CD4-positive, alpha-beta memory T cell (primary cell): Measurements from ENCODE around the gene NOC3L. TPM values are rescaled to one million over a fixed set of nuclear protein-coding genes. Genes with fewer than 3 reads are reported as not detected.

ENCODE experiments used
- CTCF ChIA-PET: fragments of 350-600 bp; sonication (Branson Sonifier 250); formaldehyde crosslinking; loops from one replicate; lab custom pipeline; 2021; ENCODE audit warnings: inconsistent platforms; ENCODE audit not compliant: partially characterized antibody; lab: Charles Lee
- POLR2A ChIA-PET: fragments of 350-600 bp; sonication (Branson Sonifier 250); formaldehyde crosslinking; loops from one replicate; lab custom pipeline; 2021; ENCODE audit not compliant: partially characterized antibody; lab: Charles Lee
- DNase-seq, 5 donors: peaks; one replicate each; pipeline versions ENCODE4 v3.0.0 to v3.0.0-alpha.2; 2020 to 2022; ENCODE audit warnings: mixed read lengths in 1 of 5
- H3K27ac ChIP-seq: one replicate; pipeline ENCODE4 v1.7.0; 2013; ENCODE audit warnings: low read depth, low read length
- H3K27me3 ChIP-seq: 2 replicates; pipeline ENCODE4 v1.7.0; 2013; ENCODE audit warnings: mild to moderate bottlenecking, low read length, moderate library complexity; ENCODE audit not compliant: insufficient read depth
- H3K36me3 ChIP-seq: 2 replicates; pipeline ENCODE4 v1.7.0; 2013; ENCODE audit warnings: mild to moderate bottlenecking, low read length, moderate library complexity; ENCODE audit not compliant: insufficient read depth
- H3K4me1 ChIP-seq: 2 replicates; pipeline ENCODE4 v1.7.0; 2013; ENCODE audit warnings: mild to moderate bottlenecking, low read length, moderate library complexity; ENCODE audit not compliant: insufficient read depth
- H3K4me3 ChIP-seq, 2 donors: one replicate each; pipeline ENCODE4 v1.7.0; 2013; ENCODE audit warnings: low read length in 2 of 2, mild to moderate bottlenecking in 1 of 2
- H3K9me3 ChIP-seq, 2 donors: one replicate each; pipeline ENCODE4 v1.7.0; 2013; ENCODE audit warnings: low read length in 2 of 2, control low read depth in 1 of 2; ENCODE audit not compliant: control insufficient read depth in 1 of 2
- H3K27ac Mint-ChIP-seq, 7 donors: one replicate each; pipeline ENCODE4 v1.8.0; 2020 to 2021; ENCODE audit warnings: mixed read lengths in 7 of 7, mild to moderate bottlenecking in 6 of 7, inconsistent platforms in 3 of 7, moderate library complexity in 3 of 7
- H3K27me3 Mint-ChIP-seq, 2 donors: one replicate each; pipeline ENCODE4 v1.8.0; 2020 to 2021; ENCODE audit warnings: mixed read lengths in 2 of 2
- H3K36me3 Mint-ChIP-seq, 2 donors: one replicate each; pipeline ENCODE4 v1.8.0; 2020 to 2021; ENCODE audit warnings: mixed read lengths in 2 of 2, inconsistent platforms in 1 of 2, mild to moderate bottlenecking in 1 of 2
- H3K4me1 Mint-ChIP-seq, 4 donors: one replicate each; pipeline ENCODE4 v1.8.0; 2020 to 2021; ENCODE audit warnings: mixed read lengths in 4 of 4, mild to moderate bottlenecking in 1 of 4
- H3K4me3 Mint-ChIP-seq, 8 donors: one replicate each; pipeline ENCODE4 v1.8.0; 2020 to 2021; ENCODE audit warnings: mixed read lengths in 8 of 8, mild to moderate bottlenecking in 7 of 8, moderate library complexity in 6 of 8, inconsistent platforms in 3 of 8
- H3K9me3 Mint-ChIP-seq, 8 donors: one replicate each; pipeline ENCODE4 v1.8.0; 2020 to 2021; ENCODE audit warnings: mixed read lengths in 8 of 8, mild to moderate bottlenecking in 5 of 8, inconsistent platforms in 3 of 8, moderate library complexity in 1 of 8
- intact Hi-C: fragments of 100-400 bp; cut with micrococcal nuclease; formaldehyde crosslinking; loops from one replicate; pipeline ENCODE4 v1.15.1; 2023
- polyA plus RNA-seq, 2 donors: library from polyadenylated mRNA; unstranded; fragments of 300-500 nt; fragmentation: Illumina TruSeq; gene quantifications; one replicate each; pipeline ENCODE4 v1.2.3, GENCODE V29; 2021
- total RNA-seq, 2 experiments: library from RNA; stranded (reverse); gene quantifications; one replicate each; pipeline ENCODE4 v1.2.3, GENCODE V29; 2021

NOC3L gene
- 10 to 100 TPM; 21.8 to 22.5 TPM for total RNA-seq
- 10 to 100 TPM in 1 of 2 donors, 1 to 10 TPM in 1; 6.2 to 15.8 TPM for polyA plus RNA-seq

DNA sequence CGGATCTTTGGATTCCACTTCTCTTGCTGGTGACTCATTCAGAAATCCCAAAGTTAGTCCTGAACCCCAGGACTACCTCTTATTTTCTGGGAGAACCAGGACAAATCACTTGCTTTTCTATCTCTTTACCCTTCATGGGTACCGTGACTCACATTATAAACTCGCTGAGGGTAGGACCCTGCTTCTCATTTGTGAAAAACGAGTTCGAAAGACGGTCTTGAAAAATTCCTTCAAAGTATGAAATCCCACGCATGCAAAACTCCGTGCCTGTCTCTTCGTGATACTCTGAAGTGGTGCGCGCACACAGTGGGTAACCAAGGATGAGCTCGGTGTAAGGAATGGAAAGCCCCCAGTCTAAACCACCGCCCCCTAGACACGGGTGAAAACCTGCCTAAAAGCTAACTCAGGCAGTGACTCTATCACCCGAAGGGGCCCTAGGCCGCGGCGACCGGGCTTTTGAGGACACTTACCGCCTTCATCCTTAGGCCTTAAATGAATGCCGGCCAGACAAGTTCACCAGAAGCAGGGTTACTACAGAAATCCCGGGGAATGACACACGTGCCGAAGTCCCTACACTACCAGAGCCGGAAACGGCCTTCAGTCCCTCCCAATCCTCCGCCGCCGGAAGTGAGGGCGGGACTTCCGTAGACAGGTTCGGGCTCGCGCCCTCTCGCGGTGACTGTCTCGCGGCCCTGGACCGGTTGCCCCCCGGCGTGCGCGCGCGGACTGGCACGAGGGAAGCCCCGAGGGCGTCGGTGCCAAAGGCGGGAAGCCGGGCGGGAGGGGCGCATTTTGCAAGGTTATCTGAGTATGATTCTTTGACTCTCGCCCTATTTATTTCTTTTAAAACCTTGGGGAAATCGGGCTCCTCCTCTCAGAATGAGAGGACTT, at the start of gene NOC3L:
Gene NOC3L (minus strand): TSS at position 580 of the 891 bp plus-strand sequence. CDS start 101 bp downstream, at position 479.
- POLR2A ChIA-PET: interaction anchor here (0.9 to 1.2 kb wide), 2 partner anchors 456 to 660 kb away, joined by 3 read pairs; no protein-coding TSS in a partner anchor

GRCh38 chr10:94412449-94412848, 49.7 kb upstream of the NOC3L start:
- H3K36me3 ChIP-seq: no peaks in the 10 kb centered on the region
- H3K27ac Mint-ChIP-seq: no peak overlapping the region
- H3K4me1 Mint-ChIP-seq: no peaks in the 10 kb centered on the region
- CTCF ChIA-PET: interaction anchor here (1.0 kb wide), 1 partner anchor 32 kb away, joined by 3 read pairs; no protein-coding TSS in a partner anchor
- DNase-seq: no peak
- H3K4me3 ChIP-seq: no peak overlapping the region
- no peak overlapping the region for H3K4me3 Mint-ChIP-seq
- H3K9me3 Mint-ChIP-seq: peaks cover 0 to 2% (median 0%) of the 10 kb centered on the region in 8 donors
- no peak overlapping the region for H3K27ac ChIP-seq
- H3K4me1 ChIP-seq: no peaks in the 10 kb centered on the region
- H3K27me3 Mint-ChIP-seq: peaks cover 15 to 35% of the 10 kb centered on the region in 2 donors
- POLR2A ChIA-PET: no interaction called here
- intact Hi-C loops: no loop called here
- no peaks in the 10 kb centered on the region for H3K9me3 ChIP-seq
- no peaks in the 10 kb centered on the region for H3K36me3 Mint-ChIP-seq
- H3K27me3 ChIP-seq: no peaks in the 10 kb centered on the region

More for the DNA sequence above, at the start of gene NOC3L:
- CTCF ChIA-PET: interaction anchor here (0.8 to 2.7 kb wide), 7 partner anchors 9 to 182 kb away, joined by 3 to 13 read pairs (median 4); no protein-coding TSS in a partner anchor
- DNase-seq: peak; percentile 91 to 93 (median 92)
- Histone ChIP-seq H3K27ac (peak within 1 kb of the TSS; percentile 86), H3K27me3 (no peaks in the 10 kb centered on the region), H3K4me1 (peaks cover 26% of the 10 kb centered on the region), H3K36me3 (peaks cover 4% of the 10 kb centered on the region), H3K4me3 (peak within 1 kb of the TSS; percentile 64 to 82), H3K9me3 (no peaks in the 10 kb centered on the region)
- peaks cover 28 to 32% of the 10 kb centered on the region in 2 donors for H3K36me3 Mint-ChIP-seq
- no peaks in the 10 kb centered on the region for H3K9me3 Mint-ChIP-seq
- intact Hi-C loops: loop anchor here (2.0 to 10.0 kb wide), 4 partner anchors 42 to 1518 kb away; partner anchors contain the start of genes EXOC6 and FRA10AC1
- peaks cover 25 to 43% (median 34%) of the 10 kb centered on the region in 4 donors for H3K4me1 Mint-ChIP-seq
- peak within 1 kb of the TSS; percentile 94 to 97 (median 96) for H3K4me3 Mint-ChIP-seq
- peaks cover 5 to 9% of the 10 kb centered on the region in 2 donors for H3K27me3 Mint-ChIP-seq
- H3K27ac Mint-ChIP-seq: peak within 1 kb of the TSS; percentile 93 to 99 (median 97)

- intact Hi-C loops: no loop called here
- H3K36me3 ChIP-seq: no peaks in the 10 kb centered on the region
- H3K4me3 ChIP-seq: no peak overlapping the region
- Mint-ChIP-seq H3K27ac (no peak overlapping the region), H3K36me3 (no peaks in the 10 kb centered on the region), H3K4me3 (no peak overlapping the region), H3K9me3 (peaks cover 0 to 2% (median 0%) of the 10 kb centered on the region in 8 donors), H3K4me1 (no peaks in the 10 kb centered on the region), H3K27me3 (peaks cover 14 to 46% of the 10 kb centered on the region in 2 donors)
- no peaks in the 10 kb centered on the region for H3K4me1 ChIP-seq
- peaks cover 6% of the 10 kb centered on the region for H3K27me3 ChIP-seq
- ChIA-PET POLR2A (no interaction called here), CTCF (no interaction called here)
- H3K9me3 ChIP-seq: no peaks in the 10 kb centered on the region
- H3K27ac ChIP-seq: no peak overlapping the region
- no peak for DNase-seq
Observed at GRCh38 chr10:94411304-94411703, 48.6 kb upstream of the NOC3L start.

DNA sequence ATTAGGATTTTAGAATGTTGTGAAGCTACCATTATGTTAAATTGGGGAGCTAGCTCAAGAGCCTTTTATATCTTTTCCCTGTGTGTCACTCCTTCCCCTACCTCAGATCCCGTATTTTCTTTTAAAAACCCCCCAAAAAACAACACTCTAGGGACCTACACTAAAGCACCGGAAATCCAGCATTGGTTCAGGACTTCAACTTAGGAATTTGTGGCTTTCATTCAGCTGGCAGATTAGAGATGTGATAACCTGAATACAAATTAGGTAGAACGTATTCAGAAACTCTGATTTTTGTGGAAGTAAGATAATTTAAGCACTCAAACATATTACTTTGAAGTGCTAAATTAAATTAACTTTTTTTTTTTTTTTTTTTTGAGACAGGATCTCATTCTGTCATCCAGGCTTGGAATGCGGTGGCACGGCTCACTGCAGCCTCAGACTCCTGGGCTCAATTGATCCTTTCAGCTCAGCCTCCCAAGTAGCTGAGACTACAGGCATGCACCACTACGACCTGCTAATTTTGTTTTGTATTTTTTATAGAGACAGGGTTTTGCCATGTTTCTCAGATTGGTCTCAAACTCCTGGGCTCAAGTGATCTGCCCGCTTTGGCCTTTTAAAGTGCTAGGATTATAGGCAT, 46.4 kb upstream of the NOC3L start:
- CTCF ChIA-PET: no interaction called here
- no peak overlapping the region for H3K27ac Mint-ChIP-seq
- intact Hi-C loops: no loop called here

GRCh38 chr10:94407668-94408067, 44.9 kb upstream of the NOC3L start:
- Mint-ChIP-seq H3K4me3 (no peak overlapping the region), H3K4me1 (peaks cover 4 to 7% (median 6%) of the 10 kb centered on the region in 4 donors), H3K27ac (no peak overlapping the region), H3K9me3 (peaks cover 0 to 6% (median 0%) of the 10 kb centered on the region in 8 donors), H3K27me3 (peaks cover 23 to 49% of the 10 kb centered on the region in 2 donors), H3K36me3 (peaks cover 0 to 3% of the 10 kb centered on the region in 2 donors)
- ChIA-PET POLR2A (interaction anchor here (0.6 kb wide), 1 partner anchor 10 kb away, joined by 3 read pairs; no protein-coding TSS in a partner anchor), CTCF (no interaction called here)
- H3K27ac ChIP-seq: no peak overlapping the region
- H3K4me3 ChIP-seq: no peak overlapping the region
- no peaks in the 10 kb centered on the region for H3K36me3 ChIP-seq
- DNase-seq: no peak
- H3K27me3 ChIP-seq: peaks cover 12% of the 10 kb centered on the region
- H3K4me1 ChIP-seq: peaks cover 7% of the 10 kb centered on the region
- no peaks in the 10 kb centered on the region for H3K9me3 ChIP-seq
- intact Hi-C loops: no loop called here

More for the DNA sequence above, 46.4 kb upstream of the NOC3L start:
- POLR2A ChIA-PET: no interaction called here
- Mint-ChIP-seq H3K27me3 (peaks cover 16 to 49% of the 10 kb centered on the region in 2 donors), H3K4me3 (no peak overlapping the region), H3K36me3 (peaks cover 0 to 3% of the 10 kb centered on the region in 2 donors), H3K9me3 (peaks cover 0 to 4% (median 0%) of the 10 kb centered on the region in 8 donors), H3K4me1 (no peaks in the 10 kb centered on the region)
- no peak overlapping the region for H3K27ac ChIP-seq
- no peak overlapping the region for H3K4me3 ChIP-seq
- H3K36me3 ChIP-seq: no peaks in the 10 kb centered on the region
- DNase-seq: no peak
- no peaks in the 10 kb centered on the region for H3K9me3 ChIP-seq
- H3K27me3 ChIP-seq: peaks cover 8% of the 10 kb centered on the region
- peaks cover under 1% of the 10 kb centered on the region for H3K4me1 ChIP-seq

DNA sequence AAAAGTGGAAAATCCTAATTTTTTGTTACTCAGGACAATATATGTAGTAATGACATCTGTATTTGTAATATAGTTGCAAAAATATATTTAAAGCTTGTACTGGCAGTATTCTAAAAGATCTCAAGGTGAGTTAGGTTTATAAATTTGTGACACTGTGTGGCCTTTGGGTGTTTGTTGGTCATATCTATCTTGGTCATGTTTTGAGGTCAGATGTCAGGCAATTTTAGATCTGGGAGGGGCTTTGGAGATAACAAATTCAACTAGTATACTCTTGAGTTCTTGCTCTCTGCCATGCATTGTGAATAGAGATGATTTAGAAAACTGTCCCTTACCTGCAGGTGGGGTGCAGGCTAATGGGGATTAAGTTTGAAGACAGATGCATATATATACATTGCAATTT, 42.7 kb upstream of the NOC3L start:
- peak overlapping the region in 2 of 8 donors; percentile 3 to 30 for H3K4me3 Mint-ChIP-seq

More for the DNA sequence above, 42.7 kb upstream of the NOC3L start:
- no peaks in the 10 kb centered on the region for H3K9me3 ChIP-seq
- intact Hi-C loops: no loop called here
- no peaks in the 10 kb centered on the region for H3K36me3 ChIP-seq
- DNase-seq: no peak
- peaks cover 0 to 3% of the 10 kb centered on the region in 2 donors for H3K36me3 Mint-ChIP-seq
- ChIA-PET CTCF (no interaction called here), POLR2A (no interaction called here)
- H3K4me1 Mint-ChIP-seq: peaks cover 4 to 13% (median 8%) of the 10 kb centered on the region in 4 donors
- H3K27me3 ChIP-seq: peaks cover 12% of the 10 kb centered on the region
- peaks cover 7% of the 10 kb centered on the region for H3K4me1 ChIP-seq
- no peak overlapping the region for H3K4me3 ChIP-seq
- peaks cover 30 to 51% of the 10 kb centered on the region in 2 donors for H3K27me3 Mint-ChIP-seq
- H3K9me3 Mint-ChIP-seq: peaks cover 0 to 4% (median 2%) of the 10 kb centered on the region in 8 donors
- no peak overlapping the region for H3K27ac Mint-ChIP-seq
- H3K27ac ChIP-seq: no peak overlapping the region
